Endothelial cell (in vitro differentiated cells): ENCODE results near the gene TRIM66. TPM values are rescaled to one million over a fixed set of nuclear protein-coding genes. Genes with fewer than 3 reads are reported as not detected.
A peak's percentile ranks its signal among the peaks of the same experiment; 100 is the strongest.

Source experiments
- DNase-seq: peaks from one replicate; pipeline ENCODE4 v3.0.0; 2021; ENCODE audit warnings: low spot score
- H3K27ac Mint-ChIP-seq: one replicate; pipeline ENCODE4 v1.8.0; 2021; ENCODE audit warnings: mixed read lengths, inconsistent platforms; ENCODE audit not compliant: unreplicated experiment
- H3K27me3 Mint-ChIP-seq: one replicate; pipeline ENCODE4 v1.8.0; 2021; ENCODE audit warnings: mild to moderate bottlenecking, moderate library complexity, mixed read lengths, inconsistent platforms; ENCODE audit not compliant: unreplicated experiment
- H3K36me3 Mint-ChIP-seq: one replicate; pipeline ENCODE4 v1.8.0; 2021; ENCODE audit warnings: mild to moderate bottlenecking, low read depth, mixed read lengths, inconsistent platforms; ENCODE audit not compliant: unreplicated experiment
- H3K4me1 Mint-ChIP-seq: one replicate; pipeline ENCODE4 v1.8.0; 2021; ENCODE audit warnings: mild to moderate bottlenecking, mixed read lengths, inconsistent platforms; ENCODE audit not compliant: unreplicated experiment
- H3K4me3 Mint-ChIP-seq: one replicate; pipeline ENCODE4 v1.8.0; 2021; ENCODE audit warnings: mild to moderate bottlenecking, mixed read lengths, inconsistent platforms; ENCODE audit not compliant: unreplicated experiment
- H3K9me3 Mint-ChIP-seq: one replicate; pipeline ENCODE4 v1.8.0; 2021; ENCODE audit warnings: mixed read lengths, inconsistent platforms; ENCODE audit not compliant: unreplicated experiment
- CTCF ChIP-seq: fragments of 200-600 bp; sonication (generic); IDR thresholded peaks from one replicate; pipeline ENCODE4 v1.5.0; 2021; ENCODE audit warnings: antibody characterized with exemption; ENCODE audit not compliant: unreplicated experiment
- total RNA-seq: library from RNA; stranded (reverse); fragmentation: NEBNext Ultra II Directional; extraction: Animal tissue kit (Norgen Biotek cat#: 25700); gene quantifications from one replicate; pipeline ENCODE4 v1.2.1, GENCODE V29; 2021; ENCODE audit not compliant: unreplicated experiment

The TRIM66 gene
- total RNA-seq, 1 donor from 2014 or later, result 11.4 TPM

GRCh38 chr11:8603696-8604077 is 78.8 kb downstream of the TRIM66 start:
- no peak overlapping the region for H3K27ac Mint-ChIP-seq
- no peak for DNase-seq
- H3K27me3 Mint-ChIP-seq, result no peaks in the 10 kb centered on the region
- no peak overlapping the region for H3K4me3 Mint-ChIP-seq
- TF ChIP-seq CTCF, result no peak
- H3K9me3 Mint-ChIP-seq, result no peaks in the 10 kb centered on the region
- H3K4me1 Mint-ChIP-seq, result peaks cover 9% of the 10 kb centered on the region
- H3K36me3 Mint-ChIP-seq, result no peaks in the 10 kb centered on the region

- TF ChIP-seq CTCF, result no peak
- H3K4me3 Mint-ChIP-seq, result no peak overlapping the region
- no peak for DNase-seq
- peak overlapping the region; percentile 25 for H3K27ac Mint-ChIP-seq
- no peaks in the 10 kb centered on the region for H3K36me3 Mint-ChIP-seq
- no peaks in the 10 kb centered on the region for H3K9me3 Mint-ChIP-seq
- H3K27me3 Mint-ChIP-seq, result peaks cover 3% of the 10 kb centered on the region
- peaks cover 4% of the 10 kb centered on the region for H3K4me1 Mint-ChIP-seq
Measured at GRCh38 chr11:8601376-8602133, 80.9 kb downstream of the TRIM66 start.

DNA sequence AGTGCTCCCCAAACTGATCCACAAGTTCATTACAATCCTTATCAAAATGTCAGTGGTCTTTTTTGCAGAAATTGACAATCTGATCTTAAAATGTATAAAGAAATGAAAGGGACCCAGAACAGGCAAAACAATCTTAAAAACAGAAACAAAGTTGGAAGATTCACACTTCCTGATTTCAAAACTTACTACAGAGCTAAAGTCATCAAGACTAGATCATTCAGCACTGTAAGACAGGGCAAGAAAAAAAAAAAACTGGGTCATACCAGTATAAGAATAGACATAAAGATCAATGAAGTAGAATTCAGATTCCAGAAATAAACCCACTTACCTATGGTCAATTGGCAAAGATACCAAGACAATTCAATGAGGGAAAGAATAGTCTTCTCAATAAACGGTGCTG is 84.0 kb downstream of the TRIM66 start:
- Mint-ChIP-seq H3K9me3 (no peaks in the 10 kb centered on the region), H3K4me3 (no peak overlapping the region), H3K27me3 (peaks cover 3% of the 10 kb centered on the region), H3K27ac (no peak overlapping the region), H3K4me1 (peaks cover 11% of the 10 kb centered on the region), H3K36me3 (no peaks in the 10 kb centered on the region)
- DNase-seq, result no peak
- TF ChIP-seq CTCF, result no peak

- Mint-ChIP-seq H3K27ac (no peak overlapping the region), H3K36me3 (no peaks in the 10 kb centered on the region), H3K4me3 (no peak overlapping the region), H3K4me1 (peaks cover 18% of the 10 kb centered on the region), H3K9me3 (no peaks in the 10 kb centered on the region), H3K27me3 (peaks cover 3% of the 10 kb centered on the region)
- TF ChIP-seq CTCF, result no peak
- DNase-seq, result no peak
Measured at GRCh38 chr11:8597182-8597581, 85.3 kb downstream of the TRIM66 start.

DNA sequence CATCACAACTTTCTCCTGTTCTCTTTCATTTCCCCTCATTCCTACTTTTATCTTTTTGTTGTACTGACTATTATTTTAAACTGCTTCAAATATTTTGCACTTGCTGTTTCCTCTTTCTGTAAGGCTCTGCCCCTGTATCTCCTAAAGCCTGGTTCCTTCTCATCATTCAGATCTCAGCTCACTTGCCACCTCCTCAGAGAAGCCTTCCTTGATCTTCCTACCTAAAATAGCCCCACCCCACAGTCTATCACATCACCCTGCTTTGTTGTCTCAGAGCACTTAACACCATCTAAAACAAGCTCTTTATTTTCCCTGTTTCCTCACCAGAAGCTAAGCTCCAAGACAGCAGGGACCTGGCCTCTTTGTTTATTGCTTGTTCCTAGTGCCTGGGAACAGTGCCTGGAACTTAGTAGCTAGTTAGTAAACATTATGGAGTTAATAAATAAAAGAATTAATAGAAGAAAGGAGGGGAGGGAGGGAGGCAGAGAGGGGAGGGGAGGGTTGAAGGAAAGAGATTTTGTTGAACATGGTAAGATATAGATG is 85.9 kb downstream of the TRIM66 start:
- DNase-seq, result no peak
- no peak for TF ChIP-seq CTCF
- Mint-ChIP-seq H3K4me3 (peak overlapping the region; percentile 1), H3K9me3 (no peaks in the 10 kb centered on the region), H3K27me3 (peaks cover 3% of the 10 kb centered on the region), H3K4me1 (peaks cover 18% of the 10 kb centered on the region), H3K27ac (no peak overlapping the region), H3K36me3 (no peaks in the 10 kb centered on the region)
